ENCODE data around the gene ZNF134. TPM values are rescaled to one million over a fixed set of nuclear protein-coding genes. Genes with fewer than 3 reads are reported as not detected.

The ZNF134 gene
- total RNA-seq, 1 donor from 2014 or later = 15.7 TPM

DNA sequence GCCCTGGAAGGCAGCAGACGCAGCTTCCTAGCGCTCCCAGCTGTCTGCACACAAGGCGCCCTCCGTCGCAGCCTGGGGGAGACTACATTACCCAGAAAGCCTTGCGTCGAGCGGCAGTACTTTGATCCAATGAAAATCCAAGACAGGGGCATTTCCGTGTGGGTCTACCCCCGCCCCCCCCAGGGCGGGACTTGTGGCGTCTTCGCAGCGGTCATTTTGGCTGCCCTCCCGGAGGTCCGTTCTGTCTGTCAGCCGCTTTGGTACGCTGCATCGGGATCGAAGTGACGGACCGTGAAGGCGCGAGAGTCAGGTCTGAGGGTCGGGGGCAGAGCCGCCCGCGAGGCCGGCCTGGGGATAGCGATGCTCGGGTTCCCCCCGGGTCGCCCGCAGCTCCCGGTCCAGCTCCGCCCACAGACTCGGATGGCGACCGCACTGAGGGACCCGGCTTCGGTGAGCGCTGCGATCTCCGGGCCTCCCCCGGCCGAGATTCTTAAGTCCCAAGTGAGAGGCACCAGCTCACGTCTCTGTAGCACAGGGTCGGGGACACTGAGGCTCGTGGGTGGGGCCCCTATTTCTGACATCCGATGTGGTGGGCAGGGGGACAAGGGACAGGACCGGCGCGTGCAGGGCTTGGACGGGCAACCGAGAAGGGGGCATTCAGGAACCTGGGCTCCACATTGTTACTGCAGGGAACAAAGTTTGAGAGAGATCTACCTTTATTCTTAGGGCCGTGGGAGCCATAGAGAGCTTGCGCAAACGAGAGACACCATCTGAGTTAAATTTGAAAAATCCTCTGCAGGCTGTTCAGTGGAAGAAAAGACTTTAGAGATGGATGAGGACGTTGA, 19.2 kb downstream of the ZNF134 start, which contains the start of gene ZNF211:
Gene ZNF211, plus strand, starts transcription at position 182 of the 845 bp plus-strand sequence. Its CDS starts 179 bp downstream, at position 361.
- intact Hi-C loops (cut with DNase I) = no loop called here
- ATAC-seq (ENCODE audit: poor library complexity) = peak; percentile 100
- peak; percentile 96 for DNase-seq

GRCh38 chr19:57633832-57634131, 19.7 kb downstream of the ZNF134 start:
- no peak for DNase-seq
- intact Hi-C loops (cut with DNase I) = no loop called here
- peak; percentile 37 for ATAC-seq (ENCODE audit: poor library complexity)

- DNase-seq = no peak
- intact Hi-C loops (cut with DNase I) = no loop called here
- ATAC-seq (ENCODE audit: poor library complexity) = no peak
These were observed 23.3 kb downstream of the ZNF134 start for GRCh38 chr19:57637379-57637778.

DNA sequence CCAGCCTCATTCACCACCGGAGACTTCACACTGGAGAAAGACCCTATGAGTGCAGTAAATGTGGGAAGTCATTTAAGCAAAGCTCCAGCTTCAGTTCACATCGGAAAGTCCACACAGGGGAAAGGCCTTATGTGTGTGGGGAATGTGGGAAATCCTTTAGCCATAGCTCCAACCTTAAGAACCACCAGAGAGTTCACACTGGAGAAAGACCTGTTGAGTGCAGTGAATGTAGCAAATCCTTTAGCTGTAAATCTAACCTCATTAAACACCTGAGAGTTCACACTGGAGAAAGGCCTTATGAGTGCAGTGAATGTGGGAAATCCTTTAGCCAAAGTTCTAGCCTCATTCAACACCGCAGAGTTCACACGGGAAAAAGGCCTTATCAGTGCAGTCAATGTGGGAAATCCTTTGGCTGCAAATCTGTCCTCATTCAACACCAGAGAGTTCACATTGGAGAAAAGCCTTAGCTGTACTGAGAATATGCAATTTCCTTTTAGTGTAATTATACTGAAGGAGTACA, 27.7 kb downstream of the ZNF134 start:
- ATAC-seq (ENCODE audit: poor library complexity) = no peak
- DNase-seq = no peak
- intact Hi-C loops (cut with DNase I) = no loop called here

- ATAC-seq (ENCODE audit: poor library complexity) (no peak), DNase-seq (no peak)
- intact Hi-C loops (cut with DNase I) = no loop called here
These were observed 28.5 kb downstream of the ZNF134 start for GRCh38 chr19:57642396-57643046.

DNA sequence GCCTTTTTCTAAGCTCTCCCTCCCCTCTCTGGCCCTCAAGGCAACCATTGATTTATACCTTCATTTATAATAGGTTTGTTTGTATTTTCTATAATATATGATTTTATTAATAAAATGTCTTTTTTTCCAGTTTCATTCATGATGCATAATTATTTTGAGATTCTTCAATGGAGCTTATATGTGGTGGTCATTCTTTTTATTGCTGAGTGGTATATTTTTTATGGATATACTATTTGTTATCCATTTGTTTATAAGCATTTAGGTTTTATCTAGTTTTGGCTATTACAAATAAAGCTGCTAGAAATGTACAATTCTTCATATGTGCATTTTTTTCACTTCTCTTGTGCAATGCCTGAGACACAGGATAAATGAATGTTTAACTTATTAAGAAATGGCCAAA, 29.7 kb downstream of the ZNF134 start:
- ATAC-seq (ENCODE audit: poor library complexity) = no peak

GRCh38 chr19:57648331-57649003, 34.4 kb downstream of the ZNF134 start:
- intact Hi-C loops (cut with DNase I) = no loop called here
- DNase-seq = no peak
- ATAC-seq (ENCODE audit: poor library complexity) = no peak

More for the DNA sequence above, 29.7 kb downstream of the ZNF134 start:
- DNase-seq = no peak
- intact Hi-C loops (cut with DNase I) = no loop called here

- ATAC-seq (ENCODE audit: poor library complexity) = no peak
- intact Hi-C loops (cut with DNase I) = no loop called here
These were observed 37.6 kb downstream of the ZNF134 start for GRCh38 chr19:57651654-57651996.

DNA sequence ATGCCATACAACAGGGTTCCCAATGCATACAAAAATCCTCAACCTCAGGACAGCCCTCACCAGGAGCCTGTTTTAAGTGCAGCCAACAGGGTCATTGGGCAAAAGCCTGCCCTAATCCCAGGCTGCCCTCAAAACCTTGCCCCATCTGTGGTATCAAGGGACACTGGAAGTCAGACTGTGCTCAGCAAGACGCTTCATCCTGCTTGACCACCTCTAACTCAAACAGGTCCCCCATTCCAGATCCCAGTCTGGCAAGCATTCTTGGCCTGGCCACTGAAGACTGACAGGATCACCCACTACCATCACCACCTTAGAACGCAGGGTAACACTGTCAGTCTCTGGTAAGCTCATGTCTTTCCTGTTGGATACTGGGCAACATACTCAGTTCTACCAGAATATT, 39.6 kb downstream of the ZNF134 start:
- DNase-seq = no peak
- intact Hi-C loops (cut with DNase I) = no loop called here
- no peak for ATAC-seq (ENCODE audit: poor library complexity)

More at GRCh38 chr19:57651654-57651996, 37.6 kb downstream of the ZNF134 start:
- no peak for DNase-seq

DNA sequence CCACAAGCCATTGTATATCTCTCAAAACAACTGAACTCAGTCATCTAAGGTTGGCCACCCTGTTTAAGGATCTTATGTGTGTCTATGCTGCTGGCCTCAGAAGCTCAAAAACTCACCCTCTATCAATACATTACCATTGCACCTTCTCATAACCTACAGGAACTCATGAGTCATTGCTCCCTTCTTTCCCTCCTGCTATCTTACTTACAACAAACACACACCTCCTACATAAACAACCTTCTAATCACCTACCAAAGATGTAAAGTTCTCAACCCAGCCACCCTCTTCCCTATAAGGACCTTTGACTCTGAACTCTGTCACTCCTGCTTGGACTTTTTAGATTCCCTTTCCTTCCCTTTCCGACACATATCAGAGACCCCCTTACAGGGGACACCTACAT, 41.4 kb downstream of the ZNF134 start:
- ATAC-seq (ENCODE audit: poor library complexity) = no peak
- intact Hi-C loops (cut with DNase I) = no loop called here
- DNase-seq = no peak

GRCh38 chr19:57656346-57656745, 42.3 kb downstream of the ZNF134 start:
- intact Hi-C loops (cut with DNase I) = no loop called here
- DNase-seq (no peak), ATAC-seq (ENCODE audit: poor library complexity) (no peak)

DNA sequence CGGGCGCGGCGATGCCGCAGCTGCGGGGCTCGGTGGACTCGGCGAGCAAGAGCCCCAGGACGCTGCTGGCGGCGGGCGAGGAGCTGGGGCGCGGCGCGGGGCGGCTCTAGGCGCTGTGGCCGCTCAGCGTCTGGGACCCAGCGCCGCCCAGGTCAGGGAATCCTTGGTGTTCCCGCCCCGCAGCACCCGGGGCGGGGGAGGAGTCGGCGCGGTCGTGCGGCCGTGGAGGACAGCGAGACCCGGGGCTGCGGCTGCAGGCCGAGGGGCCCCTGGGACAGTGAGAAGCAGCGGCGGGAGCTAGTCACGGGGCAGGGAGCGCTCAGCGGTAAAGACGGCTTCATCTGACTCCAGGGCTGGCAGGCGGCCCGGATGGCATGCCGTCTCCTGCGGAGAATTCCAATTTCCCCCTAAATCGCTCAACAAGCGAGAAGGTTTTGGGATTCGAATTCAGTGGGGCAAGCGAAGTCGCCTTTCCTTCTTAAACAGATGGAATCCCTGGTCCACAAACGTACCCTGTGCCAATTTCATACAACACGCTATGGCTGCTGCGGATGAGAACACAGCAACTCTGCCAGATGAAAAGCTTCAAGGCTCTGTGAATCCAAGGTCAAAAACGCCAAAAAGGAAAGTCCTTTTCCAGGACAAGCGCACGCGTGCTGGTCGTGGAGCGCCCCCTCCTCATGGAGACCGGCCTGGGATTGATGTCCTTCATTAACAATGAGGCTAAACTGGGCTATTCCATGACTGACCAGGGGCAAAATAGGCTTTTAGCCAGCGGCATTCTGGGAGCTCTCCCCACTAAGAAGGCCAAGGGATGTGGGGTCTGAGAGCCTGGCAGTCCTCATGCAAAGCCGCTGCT, 50.5 kb downstream of the ZNF134 start:
- intact Hi-C loops (cut with DNase I) = no loop called here
- DNase-seq = peak; percentile 70
- ATAC-seq (ENCODE audit: poor library complexity) = peak; percentile 97

- intact Hi-C loops (cut with DNase I) = no loop called here
- DNase-seq = no peak
- no peak for ATAC-seq (ENCODE audit: poor library complexity)
These were observed 51.3 kb downstream of the ZNF134 start for GRCh38 chr19:57665261-57665806.

- ATAC-seq (ENCODE audit: poor library complexity) = no peak
- no peak for DNase-seq
- intact Hi-C loops (cut with DNase I) = no loop called here
These were observed 53.2 kb downstream of the ZNF134 start for GRCh38 chr19:57667228-57667627.

DNA sequence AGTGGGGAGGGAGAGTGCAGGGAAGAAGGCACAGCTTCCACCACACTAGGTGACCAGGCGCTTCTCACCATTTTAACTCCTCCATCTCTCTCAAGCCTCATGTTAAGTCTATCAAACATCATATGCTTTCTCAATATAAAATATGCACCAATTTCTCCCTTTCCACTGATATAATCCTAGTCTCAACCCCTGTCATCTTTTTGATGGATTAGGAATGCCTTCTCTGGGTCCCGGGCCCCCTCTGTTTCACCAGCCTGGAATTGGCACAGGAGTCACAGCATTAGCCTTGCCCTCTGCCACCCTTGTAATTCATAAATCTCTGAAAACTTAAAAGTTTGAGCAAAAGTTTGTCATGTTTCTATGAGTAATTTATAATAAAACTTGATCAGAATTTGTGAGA, 54.6 kb downstream of the ZNF134 start, which contains the start of gene ZSCAN4:
Gene ZSCAN4, plus strand, starts transcription at position 301 of the 400 bp plus-strand sequence. CDS start 7,211 bp downstream, outside the sequence.
- no peak for DNase-seq
- ATAC-seq (ENCODE audit: poor library complexity) = no peak
- intact Hi-C loops (cut with DNase I) = no loop called here

- DNase-seq (no peak), ATAC-seq (ENCODE audit: poor library complexity) (no peak)
- intact Hi-C loops (cut with DNase I) = no loop called here
These were observed 57.3 kb downstream of the ZNF134 start for GRCh38 chr19:57671124-57671895.

DNA sequence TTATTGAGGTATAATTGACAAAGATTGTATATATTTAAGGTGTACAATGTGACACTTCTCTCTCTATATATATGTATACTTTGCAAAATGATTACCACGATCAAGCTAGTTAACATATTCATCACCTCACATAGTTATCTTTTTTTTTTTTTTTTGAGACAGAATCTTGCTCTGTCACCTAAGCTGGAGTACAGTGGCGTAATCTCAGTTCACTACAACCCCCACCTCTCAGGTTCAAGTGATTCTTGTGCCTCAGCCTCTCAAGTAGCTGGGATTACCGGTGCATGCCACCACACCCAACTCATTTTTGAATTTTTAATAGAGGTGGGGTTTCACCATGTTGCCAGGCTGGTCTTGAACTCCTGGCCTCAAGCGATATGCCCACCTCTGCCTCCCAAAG, 58.4 kb downstream of the ZNF134 start:
- DNase-seq (no peak), ATAC-seq (ENCODE audit: poor library complexity) (no peak)
- intact Hi-C loops (cut with DNase I) = no loop called here

Measured in Right ventricle myocardium superior (tissue), 1 donor.